Vagina (tissue), 2 donors: Measurements from ENCODE around the gene SEMA3B. TPM values are rescaled to one million over a fixed set of nuclear protein-coding genes. Genes with fewer than 3 reads are reported as not detected.

ENCODE experiments used
- microRNA-seq: library from miRNA; unstranded; fragments of <30 nt; microRNA quantifications from one replicate; pipeline ENCODE4, GENCODE V29; 2017; ENCODE audit warnings: borderline number of aligned reads, borderline replicate concordance
- small RNA-seq: library from RNA; depleted of rRNA; stranded (forward); fragments of <200 nt; gene quantifications from one replicate; pipeline ENCODE3, GENCODE V24; 2016
- total RNA-seq: library from RNA; depleted of rRNA; stranded (reverse); fragments of >200 nt; gene quantifications from one replicate; pipeline ENCODE4 v1.2.3, GENCODE V29; 2016

Gene SEMA3B
- total RNA-seq, 1 donor from 2014 or later: 32.9 TPM

Small RNA genes within 50 kb of the gene (microRNA-seq; reads per million reads assigned to microRNA genes)
- not detected for gene MIR5787

Small RNA genes within 50 kb of the gene (small RNA-seq; reads per million reads assigned to genes)
- gene MIR5787: not detected

Other genes starting within 250 kb of the SEMA3B start
- 271 TPM for gene RBM5, start 180.2 kb upstream of the SEMA3B start, total RNA-seq
- gene SEMA3F, start 113.8 kb upstream of the SEMA3B start, total RNA-seq: 78.1 TPM
- not detected for gene GNAT1, start 77.5 kb upstream of the SEMA3B start, total RNA-seq
- gene SLC38A3, start 63.9 kb upstream of the SEMA3B start, total RNA-seq: 2.0 TPM
- gene GNAI2, start 32.9 kb upstream of the SEMA3B start, total RNA-seq: 244 TPM
- gene LSMEM2, start 9.9 kb downstream of the SEMA3B start, total RNA-seq: not detected
- gene IFRD2, start 23.3 kb downstream of the SEMA3B start, total RNA-seq: 37.3 TPM
- gene HYAL3, start 30.3 kb downstream of the SEMA3B start, total RNA-seq: 8.1 TPM
- gene NAA80, start 30.3 kb downstream of the SEMA3B start, total RNA-seq: 10.1 TPM
- 17.7 TPM for gene HYAL1, start 34.4 kb downstream of the SEMA3B start, total RNA-seq
- gene HYAL2, start 53.6 kb downstream of the SEMA3B start, total RNA-seq: 173 TPM
- gene TUSC2, start 59.1 kb downstream of the SEMA3B start, total RNA-seq: 11.8 TPM
- gene RASSF1, start 71.7 kb downstream of the SEMA3B start, total RNA-seq: 69.0 TPM
- 0.74 TPM for gene ZMYND10, start 76.6 kb downstream of the SEMA3B start, total RNA-seq
- 17.2 TPM for gene NPRL2, start 81.6 kb downstream of the SEMA3B start, total RNA-seq
- gene CYB561D2, start 81.7 kb downstream of the SEMA3B start, total RNA-seq: 11.5 TPM
- 51.1 TPM for gene TMEM115, start 90.4 kb downstream of the SEMA3B start, total RNA-seq
- gene CACNA2D2, start 234.5 kb downstream of the SEMA3B start, total RNA-seq: 2.5 TPM